BLaER1 (cell line): ENCODE results near the gene CPT1A.
A peak's percentile ranks its signal among the peaks of the same experiment; 100 is the strongest.

Experiments used
- H3K27ac ChIP-seq: shearing (Covaris generic); formaldehyde crosslinking; 2 replicates; pipeline ENCODE4 v1.8.1; 2022
- H3K27me3 ChIP-seq: shearing (Covaris generic); formaldehyde crosslinking; 2 replicates; pipeline ENCODE4 v1.8.1; 2022
- H3K36me3 ChIP-seq: shearing (Covaris generic); formaldehyde crosslinking; 2 replicates; pipeline ENCODE4 v1.8.1; 2022
- H3K4me1 ChIP-seq: shearing (Covaris generic); formaldehyde crosslinking; 2 replicates; pipeline ENCODE4 v1.8.1; 2022
- H3K4me2 ChIP-seq: shearing (Covaris generic); formaldehyde crosslinking; 2 replicates; pipeline ENCODE4 v1.8.1; 2022
- H3K4me3 ChIP-seq: shearing (Covaris generic); formaldehyde crosslinking; 2 replicates; pipeline ENCODE4 v1.8.1; 2022
- H3K9ac ChIP-seq: shearing (Covaris generic); formaldehyde crosslinking; 2 replicates; pipeline ENCODE4 v1.8.1; 2022
- H3K9me3 ChIP-seq: shearing (Covaris generic); formaldehyde crosslinking; 2 replicates; pipeline ENCODE4 v1.8.1; 2022
- H4K20me1 ChIP-seq: shearing (Covaris generic); formaldehyde crosslinking; 2 replicates; pipeline ENCODE4 v1.8.1; 2022
- Cebpa-rat ChIP-seq: shearing (Covaris generic); IDR thresholded peaks from 2 replicates; pipeline ENCODE4 v1.8.1; 2022

Gene CPT1A

DNA sequence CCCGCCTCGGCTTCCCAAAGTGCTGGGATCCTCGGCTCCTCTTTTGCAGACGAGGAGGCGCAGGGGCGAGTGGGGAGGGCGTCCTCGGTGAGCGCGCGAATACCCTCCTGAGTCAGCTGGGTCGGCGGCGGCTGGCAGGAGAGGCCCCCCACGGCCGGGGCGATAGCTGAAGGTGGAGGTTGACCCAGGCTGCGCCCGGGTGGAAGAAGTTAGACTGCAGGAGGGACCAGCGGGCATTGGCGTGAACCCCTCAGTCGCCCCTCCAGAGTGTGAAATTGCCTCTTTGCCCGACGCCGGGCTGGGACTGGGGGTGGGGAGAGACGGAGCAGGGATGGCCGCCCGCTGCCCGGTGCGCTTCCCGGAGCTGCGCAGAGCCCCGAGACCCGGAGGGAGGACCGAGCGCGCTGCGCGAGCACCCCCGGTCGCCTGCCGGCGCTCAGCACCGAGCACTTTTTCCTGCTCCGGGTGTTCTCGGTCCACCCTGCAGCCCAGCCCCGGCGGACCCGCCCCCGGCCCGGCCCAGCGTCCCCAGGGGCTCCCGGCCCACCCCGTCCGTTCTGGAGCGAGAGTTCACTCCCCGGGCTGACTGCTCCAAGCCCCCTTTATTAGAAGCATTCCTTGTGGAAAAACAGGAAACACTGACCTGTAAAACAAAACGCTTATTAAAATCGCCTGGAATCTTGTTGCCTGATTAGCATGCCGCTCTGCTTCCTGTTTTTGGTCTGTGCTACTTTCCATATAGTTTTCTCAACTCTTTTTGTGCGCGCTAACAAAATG, 13.7 kb upstream of the CPT1A start:
- peaks cover 10% of the 10 kb centered on the region; the same call in 1 of the 2 replicates for H3K9me3 ChIP-seq
- H3K4me2 ChIP-seq, result peak overlapping the region; percentile 76
- H3K36me3 ChIP-seq, result no peaks in the 10 kb centered on the region

DNA sequence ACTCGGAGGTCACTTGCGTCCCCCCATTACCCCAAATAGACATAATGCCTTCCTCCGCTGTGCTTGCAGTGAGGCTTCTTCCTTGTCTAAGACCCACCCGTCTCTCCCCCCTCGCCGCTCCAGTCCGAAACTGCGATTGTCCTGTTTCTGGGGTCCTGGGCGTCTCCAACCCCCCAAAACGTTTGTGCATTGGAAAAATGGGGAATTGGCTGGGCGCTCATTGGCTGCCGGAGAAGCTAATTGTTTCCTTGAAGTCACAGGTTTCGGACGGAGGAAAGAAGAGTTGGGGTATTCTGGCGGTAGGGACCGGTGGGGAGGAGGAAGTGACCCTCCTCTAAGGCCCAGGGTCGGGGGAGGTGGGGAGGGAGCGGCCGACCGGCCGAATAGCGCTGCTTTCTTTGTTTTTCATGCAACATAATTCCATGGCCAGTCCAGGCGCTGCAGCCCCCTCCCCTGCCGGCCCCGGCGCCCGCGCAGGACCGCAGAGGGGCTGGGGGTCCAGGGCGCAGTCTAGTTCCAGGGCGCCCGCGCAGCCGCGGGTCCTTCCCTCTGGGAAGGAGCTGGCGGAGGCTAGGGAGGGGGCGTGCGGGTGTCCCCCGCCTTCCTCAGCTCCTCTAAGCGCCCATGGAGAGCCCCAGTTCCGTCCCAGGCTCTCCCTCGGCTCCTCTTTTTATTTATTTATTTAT, 12.7 kb upstream of the CPT1A start:
- H3K9me3 ChIP-seq, result peaks cover 3% of the 10 kb centered on the region; the same call in 1 of the 2 replicates
- no peak overlapping the region for H3K27ac ChIP-seq
- H3K27me3 ChIP-seq, result peaks cover 64% of the 10 kb centered on the region
- H3K9ac ChIP-seq, result no peak overlapping the region
- H3K36me3 ChIP-seq, result no peaks in the 10 kb centered on the region
- TF ChIP-seq Cebpa-rat, result no peak
- H3K4me3 ChIP-seq, result 0 out of 2 replicates have a peak overlapping the region, but pooled peaks have one; percentile 56
- H3K4me1 ChIP-seq, result peaks cover 9% of the 10 kb centered on the region
- no peak overlapping the region for H3K4me2 ChIP-seq
- H4K20me1 ChIP-seq, result peaks cover 18% of the 10 kb centered on the region

More for the DNA sequence above, 13.7 kb upstream of the CPT1A start:
- Histone ChIP-seq H3K27me3 (peaks cover 64% of the 10 kb centered on the region), H3K4me3 (peak overlapping the region; percentile 56), H4K20me1 (peaks cover 18% of the 10 kb centered on the region), H3K9ac (no peak overlapping the region), H3K27ac (no peak overlapping the region), H3K4me1 (peaks cover 9% of the 10 kb centered on the region)
- TF ChIP-seq Cebpa-rat, result no peak

DNA sequence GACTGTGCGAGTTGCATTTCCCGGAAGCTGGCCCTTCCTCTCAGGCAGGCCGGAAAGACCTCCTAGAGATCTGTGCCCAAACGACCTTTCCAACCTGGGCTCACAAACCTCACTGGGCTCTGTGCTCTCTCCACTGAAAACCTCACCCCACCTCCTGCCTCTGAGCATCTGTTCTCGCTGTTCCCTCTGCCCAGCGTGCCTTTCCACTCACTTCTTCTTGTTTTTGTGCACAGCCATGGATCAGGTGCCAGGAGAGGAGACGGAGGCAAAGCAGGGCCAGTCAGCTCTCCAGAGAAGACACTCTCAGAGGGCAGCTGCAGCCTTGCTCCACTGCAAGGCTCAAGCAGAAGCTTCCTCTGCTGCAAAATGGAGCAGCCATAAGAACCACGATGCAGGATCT, 10.9 kb upstream of the CPT1A start:
- Histone ChIP-seq H4K20me1 (peaks cover 18% of the 10 kb centered on the region), H3K9me3 (no peaks in the 10 kb centered on the region), H3K27ac (no peak overlapping the region), H3K4me2 (no peak overlapping the region), H3K9ac (no peak overlapping the region), H3K4me3 (no peak overlapping the region), H3K4me1 (peaks cover 9% of the 10 kb centered on the region), H3K36me3 (no peaks in the 10 kb centered on the region), H3K27me3 (peaks cover 59% of the 10 kb centered on the region)
- no peak for TF ChIP-seq Cebpa-rat

DNA sequence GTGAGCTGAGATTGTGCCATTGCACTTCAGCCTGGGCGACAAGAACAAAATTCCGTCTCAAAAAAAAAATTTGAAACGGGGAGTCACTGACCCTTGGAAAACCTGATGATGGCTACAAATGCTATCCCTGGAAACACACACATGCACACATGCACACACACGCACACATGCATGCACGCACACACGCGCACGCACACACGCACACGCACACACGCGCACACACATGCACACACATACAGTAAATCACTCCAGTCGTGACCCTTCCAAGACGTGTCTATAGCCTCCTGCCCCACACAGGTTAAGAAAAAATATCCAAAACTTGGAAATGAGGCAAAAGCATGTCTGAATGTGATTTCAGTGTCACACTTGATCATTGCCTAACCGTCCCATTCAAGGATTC, 6.7 kb upstream of the CPT1A start:
- no peak for TF ChIP-seq Cebpa-rat
- H3K4me1 ChIP-seq, result peaks cover 24% of the 10 kb centered on the region
- no peaks in the 10 kb centered on the region for H3K36me3 ChIP-seq
- no peak overlapping the region for H3K4me3 ChIP-seq
- no peaks in the 10 kb centered on the region for H3K9me3 ChIP-seq
- H3K27me3 ChIP-seq, result peaks cover 17% of the 10 kb centered on the region
- no peak overlapping the region for H3K27ac ChIP-seq
- H3K9ac ChIP-seq, result no peak overlapping the region
- H3K4me2 ChIP-seq, result no peak overlapping the region
- no peaks in the 10 kb centered on the region for H4K20me1 ChIP-seq

DNA sequence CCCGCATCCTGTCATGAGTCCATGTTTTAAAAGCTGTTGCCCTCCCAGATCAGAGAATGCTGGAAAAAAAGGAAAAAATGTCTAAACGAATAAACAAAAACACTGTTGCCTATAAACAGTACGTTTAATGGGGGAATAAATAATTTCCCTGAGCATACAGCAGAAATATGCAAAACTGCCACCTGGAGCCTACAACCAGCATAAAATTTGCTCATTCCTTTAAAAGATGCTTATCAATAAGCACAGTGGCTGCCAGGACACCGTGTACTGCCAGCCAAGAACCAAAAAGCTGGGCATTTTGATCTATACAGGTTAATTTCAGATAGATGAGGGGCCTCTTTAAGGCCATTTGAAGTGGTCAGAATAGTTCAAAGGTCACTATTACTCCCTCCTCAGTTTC, 5.7 kb upstream of the CPT1A start:
- H3K9me3 ChIP-seq, result no peaks in the 10 kb centered on the region
- no peak overlapping the region for H3K27ac ChIP-seq
- H3K27me3 ChIP-seq, result peaks cover 6% of the 10 kb centered on the region; the same call in 1 of the 2 replicates
- peaks cover 34% of the 10 kb centered on the region for H3K4me1 ChIP-seq
- no peaks in the 10 kb centered on the region for H3K36me3 ChIP-seq
- no peak for TF ChIP-seq Cebpa-rat
- H4K20me1 ChIP-seq, result no peaks in the 10 kb centered on the region
- no peak overlapping the region for H3K4me3 ChIP-seq
- no peak overlapping the region for H3K4me2 ChIP-seq
- H3K9ac ChIP-seq, result no peak overlapping the region

DNA sequence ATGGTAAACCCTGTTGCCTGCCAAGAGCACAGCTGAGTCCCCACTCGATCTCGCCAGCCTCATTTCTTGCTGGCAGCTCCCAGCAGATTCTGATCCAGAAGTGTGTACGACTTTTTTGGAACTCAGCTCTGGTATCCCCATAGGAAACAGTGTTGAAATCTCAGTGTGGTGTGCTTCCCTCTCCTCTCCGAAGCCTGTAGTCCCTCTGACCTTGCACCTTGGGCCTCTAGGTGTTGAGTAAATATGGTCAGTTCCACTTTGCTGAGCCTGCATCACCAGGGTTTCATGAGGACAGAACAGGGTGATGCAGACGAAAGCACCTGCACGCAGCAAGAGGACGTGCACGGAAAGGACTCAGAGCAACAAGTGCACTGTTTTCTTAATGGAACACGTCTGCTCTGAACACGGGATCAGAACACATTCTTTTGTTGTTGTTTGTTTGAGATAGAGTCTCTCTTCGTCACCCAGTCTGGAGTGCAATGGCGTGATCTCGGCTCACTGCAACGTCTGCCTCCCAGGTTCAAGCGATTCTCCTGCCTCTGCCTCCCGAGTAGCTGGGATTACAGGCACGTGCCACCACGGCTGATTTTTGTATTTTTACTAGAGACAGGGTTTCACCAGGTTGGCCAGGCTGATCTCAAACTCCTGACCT, 3.8 kb upstream of the CPT1A start:
- H3K9me3 ChIP-seq, result no peaks in the 10 kb centered on the region
- peak overlapping the region; percentile 98 for H3K4me2 ChIP-seq
- no peak overlapping the region for H3K9ac ChIP-seq
- no peak overlapping the region for H3K4me3 ChIP-seq
- H4K20me1 ChIP-seq, result no peaks in the 10 kb centered on the region
- TF ChIP-seq Cebpa-rat, result no peak
- H3K36me3 ChIP-seq, result no peaks in the 10 kb centered on the region
- H3K27me3 ChIP-seq, result no peaks in the 10 kb centered on the region
- H3K27ac ChIP-seq, result no peak overlapping the region
- peaks cover 42% of the 10 kb centered on the region for H3K4me1 ChIP-seq

DNA sequence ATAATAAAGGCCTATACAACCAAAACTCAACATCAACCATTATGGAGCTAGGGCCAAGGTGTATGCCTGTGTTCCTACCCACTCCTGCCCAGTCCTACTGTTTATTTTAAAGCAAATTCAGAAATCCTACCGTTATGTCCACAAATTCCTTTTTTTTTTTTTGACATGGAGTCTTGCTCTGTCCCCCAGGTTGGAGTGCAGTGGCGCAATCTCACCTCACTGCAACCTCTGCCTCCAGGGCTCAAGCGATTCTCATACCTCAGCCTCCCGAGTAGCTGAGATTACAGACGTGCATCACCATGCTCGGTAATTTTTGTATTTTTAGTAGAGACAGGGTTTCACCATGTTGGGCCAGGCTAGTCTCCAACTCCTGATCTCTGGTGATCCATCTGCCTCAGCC, 3.1 kb upstream of the CPT1A start:
- Histone ChIP-seq H3K4me2 (peak overlapping the region; percentile 98), H3K4me3 (no peak overlapping the region), H3K9me3 (no peaks in the 10 kb centered on the region), H4K20me1 (no peaks in the 10 kb centered on the region; the same call in 1 of the 2 replicates), H3K36me3 (no peaks in the 10 kb centered on the region), H3K9ac (no peak overlapping the region), H3K4me1 (peaks cover 48% of the 10 kb centered on the region), H3K27ac (no peak overlapping the region), H3K27me3 (no peaks in the 10 kb centered on the region)
- TF ChIP-seq Cebpa-rat, result no peak

DNA sequence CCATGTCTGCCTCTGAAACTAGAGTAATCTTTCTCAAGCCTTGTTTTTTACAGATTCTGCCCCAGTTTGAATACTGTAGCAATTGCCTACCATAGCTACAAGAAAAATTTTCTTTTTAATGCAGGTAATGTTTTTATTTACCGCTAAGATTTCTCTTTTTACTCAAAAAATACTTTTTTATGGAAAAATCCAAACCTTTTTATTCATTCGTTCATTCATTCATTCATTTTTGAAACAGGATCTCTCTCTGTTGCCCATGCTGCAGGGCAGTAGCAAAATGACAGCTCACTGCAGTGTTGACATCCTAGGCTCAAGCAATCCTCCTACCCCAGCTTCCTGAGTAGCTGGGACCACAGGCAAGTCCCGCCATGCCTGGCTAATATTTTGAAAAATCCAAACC, 2.7 kb upstream of the CPT1A start:
- H3K4me1 ChIP-seq, result peaks cover 52% of the 10 kb centered on the region
- H4K20me1 ChIP-seq, result no peaks in the 10 kb centered on the region; the same call in 1 of the 2 replicates
- H3K9ac ChIP-seq, result peak overlapping the region; percentile 91; the same call in 1 of the 2 replicates
- no peak for TF ChIP-seq Cebpa-rat
- H3K4me3 ChIP-seq, result peak overlapping the region; percentile 93
- H3K27ac ChIP-seq, result peak overlapping the region; percentile 96; the same call in 1 of the 2 replicates
- no peaks in the 10 kb centered on the region for H3K36me3 ChIP-seq
- no peaks in the 10 kb centered on the region for H3K9me3 ChIP-seq
- peak overlapping the region; percentile 98 for H3K4me2 ChIP-seq
- H3K27me3 ChIP-seq, result no peaks in the 10 kb centered on the region

DNA sequence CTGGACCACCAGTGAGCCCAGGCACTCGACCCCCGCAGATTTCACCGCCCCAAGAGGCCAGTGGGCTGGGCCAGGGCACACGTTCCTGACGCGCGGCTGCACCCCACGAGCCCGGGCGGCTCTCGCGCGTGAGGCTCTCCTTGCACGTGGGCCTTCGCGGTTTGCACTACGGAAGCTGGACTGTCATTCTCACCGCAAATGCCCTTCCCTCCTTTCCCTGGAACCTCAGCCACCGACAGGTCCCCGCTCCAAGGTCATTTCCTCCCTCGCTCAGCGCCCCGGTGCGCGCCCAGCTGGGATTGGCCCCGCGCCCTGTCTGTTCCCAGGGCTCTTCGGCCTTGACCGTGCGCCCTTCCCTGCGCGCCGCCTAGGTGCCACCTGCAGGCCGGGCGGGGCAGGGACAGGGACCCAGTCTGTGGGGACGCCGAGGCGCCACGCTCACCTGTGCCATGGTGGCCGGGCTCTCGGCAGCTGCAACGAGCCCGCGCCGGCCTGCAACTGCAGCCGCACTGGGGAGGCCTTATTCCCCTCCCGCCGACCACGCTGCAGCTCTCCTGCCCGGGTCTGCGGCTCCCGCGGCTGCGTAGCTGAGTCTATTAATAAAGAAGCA, 2.1 kb upstream of the CPT1A start:
- H3K27ac ChIP-seq, result peak overlapping the region; percentile 96
- no peaks in the 10 kb centered on the region for H3K36me3 ChIP-seq
- no peaks in the 10 kb centered on the region for H3K9me3 ChIP-seq
- H3K9ac ChIP-seq, result peak overlapping the region; percentile 91
- no peaks in the 10 kb centered on the region for H3K27me3 ChIP-seq
- TF ChIP-seq Cebpa-rat, result no peak
- peak overlapping the region; percentile 98 for H3K4me2 ChIP-seq
- H4K20me1 ChIP-seq, result no peaks in the 10 kb centered on the region; the same call in 1 of the 2 replicates
- H3K4me1 ChIP-seq, result peaks cover 52% of the 10 kb centered on the region
- H3K4me3 ChIP-seq, result peak overlapping the region; percentile 93
